ENCODE measurements around the gene ZNF581.

Gene ZNF581

DNA sequence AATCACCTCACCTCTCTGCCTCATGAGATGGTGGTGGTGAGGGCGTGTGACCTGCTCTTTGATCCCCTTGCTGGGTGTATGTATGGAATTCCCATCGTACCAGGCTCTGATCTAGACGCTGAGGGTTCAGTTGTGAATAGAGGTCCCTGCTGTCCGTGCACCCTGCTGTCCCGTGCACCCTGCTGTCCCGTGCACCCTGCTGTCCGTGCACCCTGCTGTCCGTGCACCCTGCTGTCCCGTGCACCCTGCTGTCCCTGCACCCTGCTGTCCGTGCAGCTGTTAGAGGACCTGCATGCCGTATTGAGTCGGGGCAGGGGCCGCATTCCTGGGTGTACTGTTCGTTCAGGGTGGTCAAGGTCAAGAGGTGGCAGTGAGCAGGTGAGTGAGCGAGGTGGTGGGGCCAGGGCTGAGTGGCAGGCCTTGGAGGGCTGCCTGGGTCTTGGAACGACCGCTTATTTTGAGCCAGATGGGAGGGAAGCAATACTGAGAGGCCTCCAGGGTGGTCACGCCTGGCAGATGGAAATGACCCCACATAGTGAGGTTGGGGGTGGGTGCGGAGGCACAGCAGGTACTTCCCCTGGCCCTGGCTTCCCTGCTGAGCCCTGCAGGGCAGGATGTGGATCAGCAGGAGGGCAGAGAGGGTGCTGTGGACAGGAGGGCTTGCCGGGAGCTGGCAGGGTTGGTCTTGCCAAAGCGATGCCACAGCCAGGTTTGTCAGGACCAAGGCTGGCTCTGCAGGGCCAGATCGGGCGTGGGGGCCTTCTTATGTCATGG lies 27.0 kb downstream of the ZNF581 start:
- no peak for DNase-seq (ENCODE audit: extremely low read depth, low read depth)
- no peak overlapping the region for H3K4me3 ChIP-seq (replicated peaks; ENCODE audit: low read depth, low read length)
- TF ChIP-seq, protein P1, sequence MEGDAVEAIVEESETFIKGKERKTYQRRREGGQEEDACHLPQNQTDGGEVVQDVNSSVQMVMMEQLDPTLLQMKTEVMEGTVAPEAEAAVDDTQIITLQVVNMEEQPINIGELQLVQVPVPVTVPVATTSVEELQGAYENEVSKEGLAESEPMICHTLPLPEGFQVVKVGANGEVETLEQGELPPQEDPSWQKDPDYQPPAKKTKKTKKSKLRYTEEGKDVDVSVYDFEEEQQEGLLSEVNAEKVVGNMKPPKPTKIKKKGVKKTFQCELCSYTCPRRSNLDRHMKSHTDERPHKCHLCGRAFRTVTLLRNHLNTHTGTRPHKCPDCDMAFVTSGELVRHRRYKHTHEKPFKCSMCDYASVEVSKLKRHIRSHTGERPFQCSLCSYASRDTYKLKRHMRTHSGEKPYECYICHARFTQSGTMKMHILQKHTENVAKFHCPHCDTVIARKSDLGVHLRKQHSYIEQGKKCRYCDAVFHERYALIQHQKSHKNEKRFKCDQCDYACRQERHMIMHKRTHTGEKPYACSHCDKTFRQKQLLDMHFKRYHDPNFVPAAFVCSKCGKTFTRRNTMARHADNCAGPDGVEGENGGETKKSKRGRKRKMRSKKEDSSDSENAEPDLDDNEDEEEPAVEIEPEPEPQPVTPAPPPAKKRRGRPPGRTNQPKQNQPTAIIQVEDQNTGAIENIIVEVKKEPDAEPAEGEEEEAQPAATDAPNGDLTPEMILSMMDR (IDR thresholded peaks at IDR 0.05; ENCODE audit: low read depth, low read length, missing control alignments), result no peak

DNA sequence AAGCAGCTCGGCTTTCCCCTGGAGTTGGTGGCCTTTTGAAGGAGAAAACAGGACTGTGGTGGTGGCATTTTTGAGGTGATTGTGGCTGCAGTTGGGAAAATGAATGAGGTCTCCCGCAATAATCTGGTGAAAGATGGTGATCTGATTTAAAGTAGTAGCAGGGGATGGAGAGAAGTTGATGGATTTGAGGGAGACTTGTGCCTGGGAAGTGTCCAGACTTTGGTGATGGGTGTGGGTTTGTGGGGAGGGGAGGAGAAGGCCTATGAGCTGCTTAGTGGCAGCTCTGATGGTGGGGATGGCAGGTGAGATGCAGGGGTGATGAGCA lies 27.6 kb downstream of the ZNF581 start:
- H3K4me3 ChIP-seq (replicated peaks; ENCODE audit: low read depth, low read length), result no peak overlapping the region
- TF ChIP-seq, protein P1 (IDR thresholded peaks at IDR 0.05; ENCODE audit: low read depth, low read length, missing control alignments), result no peak
- no peak for DNase-seq (ENCODE audit: extremely low read depth, low read depth)

DNA sequence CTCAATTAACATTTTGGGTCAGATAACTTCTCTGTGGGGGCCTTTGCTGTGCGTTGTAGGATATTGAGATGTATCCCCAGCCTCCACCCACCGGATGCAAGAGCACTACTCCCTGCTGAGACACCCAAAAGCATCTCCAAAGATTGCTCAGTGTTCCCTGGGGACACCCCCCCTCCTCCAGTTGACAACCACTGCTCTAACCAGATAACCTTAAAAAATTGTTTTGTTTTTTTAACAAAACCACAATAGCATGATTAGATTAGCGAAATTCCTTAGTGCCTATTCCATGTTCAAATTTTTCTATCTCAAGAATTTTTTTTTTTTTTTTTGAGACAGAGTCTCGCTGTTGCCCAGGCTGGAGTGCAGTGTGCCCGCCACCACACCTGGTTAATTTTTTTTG lies 29.0 kb downstream of the ZNF581 start:
- H3K4me3 ChIP-seq (replicated peaks; ENCODE audit: low read depth, low read length), result no peak overlapping the region
- TF ChIP-seq, protein P1 (IDR thresholded peaks at IDR 0.05; ENCODE audit: low read depth, low read length, missing control alignments), result no peak
- DNase-seq (ENCODE audit: extremely low read depth, low read depth), result no peak

DNA sequence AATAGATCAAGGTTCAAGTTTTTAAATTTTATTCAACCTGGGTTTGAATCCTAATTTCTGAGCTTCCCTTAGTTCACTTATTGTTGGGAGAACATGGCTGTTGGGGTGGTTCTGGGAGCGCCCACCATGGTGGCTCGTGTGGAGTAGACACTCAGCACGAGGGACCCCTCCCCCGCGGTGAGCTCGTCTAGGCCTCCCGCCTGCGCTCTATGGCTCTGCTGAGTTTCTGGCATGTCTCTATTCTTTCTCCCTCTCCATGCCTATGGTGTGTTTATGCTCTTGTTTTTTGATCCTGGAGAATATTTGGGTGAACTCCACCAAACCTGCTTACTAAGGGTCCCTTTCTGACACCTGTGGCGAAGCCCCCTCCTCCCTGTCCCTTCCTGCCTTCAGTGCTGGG lies 30.0 kb downstream of the ZNF581 start:
- no peak overlapping the region for H3K4me3 ChIP-seq (replicated peaks; ENCODE audit: low read depth, low read length)
- TF ChIP-seq, protein P1 (IDR thresholded peaks at IDR 0.05; ENCODE audit: low read depth, low read length, missing control alignments), result no peak
- no peak for DNase-seq (ENCODE audit: extremely low read depth, low read depth)

DNA sequence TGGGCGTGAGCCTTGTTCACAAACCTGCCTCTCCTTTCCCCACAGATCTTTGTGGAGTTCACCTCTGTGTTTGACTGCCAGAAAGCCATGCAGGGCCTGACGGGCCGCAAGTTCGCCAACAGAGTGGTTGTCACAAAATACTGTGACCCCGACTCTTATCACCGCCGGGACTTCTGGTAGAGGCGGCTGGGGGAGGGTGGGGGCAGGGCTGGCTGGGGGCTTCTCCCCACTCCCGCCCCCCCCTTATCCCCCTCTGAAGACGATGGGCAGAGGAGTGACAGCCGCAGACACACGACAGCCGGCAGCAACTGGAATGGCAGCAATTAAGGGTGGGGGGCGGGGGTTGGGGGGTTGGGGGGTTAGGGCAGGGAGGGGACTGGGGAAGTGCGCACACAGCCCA lies 30.4 kb downstream of the ZNF581 start:
- no peak overlapping the region for H3K4me3 ChIP-seq (replicated peaks; ENCODE audit: low read depth, low read length)
- TF ChIP-seq, protein P1 (IDR thresholded peaks at IDR 0.05; ENCODE audit: low read depth, low read length, missing control alignments), result no peak
- no peak for DNase-seq (ENCODE audit: extremely low read depth, low read depth)

DNA sequence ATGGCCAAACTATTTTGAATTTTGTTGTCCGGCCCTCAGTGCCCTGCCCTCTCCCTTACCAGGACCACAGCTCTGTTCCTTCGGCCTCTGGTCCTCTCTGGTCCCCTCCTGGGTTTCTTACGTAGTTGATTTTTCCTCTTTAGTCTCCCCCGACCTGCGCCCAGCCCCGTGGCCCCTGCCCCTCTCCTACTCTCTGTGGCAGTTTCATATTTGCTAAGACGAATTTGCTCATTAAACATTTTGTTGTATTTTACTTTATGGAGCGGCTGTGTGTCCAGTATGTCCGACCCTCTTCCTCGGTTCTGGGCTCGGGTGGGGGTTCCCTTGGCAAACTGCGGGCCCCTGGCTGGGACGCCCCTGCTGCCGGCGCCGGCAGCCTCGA lies 31.0 kb downstream of the ZNF581 start:
- H3K4me3 ChIP-seq (replicated peaks; ENCODE audit: low read depth, low read length), result peak overlapping the region; percentile 77
- TF ChIP-seq, protein P1 (IDR thresholded peaks at IDR 0.05; ENCODE audit: low read depth, low read length, missing control alignments), result no peak
- no peak for DNase-seq (ENCODE audit: extremely low read depth, low read depth)
